Right lobe of liver (tissue), 6 donors: ENCODE results near the gene EML5. TPM values are rescaled to one million over a fixed set of nuclear protein-coding genes. Genes with fewer than 3 reads are reported as not detected.

Source experiments
- ATAC-seq, 4 donors: fragments of 200-7000 bp; cut with Tn5 transposase; one replicate each; pipeline ENCODE4 v1.9.1; 2020; ENCODE audit warnings: mild to moderate bottlenecking in 4 of 4, moderate library complexity in 4 of 4
- DNase-seq, 3 donors: peaks; one replicate each; pipeline ENCODE4 v3.0.0-alpha.2; 2020
- H3K27ac ChIP-seq, 3 donors: fragments of 200-600 bp; one replicate each; pipeline ENCODE4 v1.8.0; 2022
- H3K27me3 ChIP-seq, 2 donors: fragments of 200-600 bp; one replicate each; pipeline ENCODE4 v1.8.0; 2022
- H3K36me3 ChIP-seq, 4 donors: fragments of 200-600 bp; sonication (generic) in 1 of 4; one replicate each; pipeline versions ENCODE4 v1.5.1 to v1.8.0; 2017 to 2022; ENCODE audit warnings: control low read depth in 1 of 4
- H3K4me1 ChIP-seq, 4 donors: fragments of 200-600 bp; sonication (generic) in 1 of 4; one replicate each; pipeline versions ENCODE4 v1.5.1 to v1.8.0; 2017 to 2022; ENCODE audit warnings: control low read depth in 1 of 4
- H3K4me3 ChIP-seq, 3 donors: fragments of 200-600 bp; one replicate each; pipeline ENCODE4 v1.8.0; 2022
- H3K9me3 ChIP-seq, 4 donors: fragments of 200-600 bp; sonication (generic) in 1 of 4; one replicate each; pipeline versions ENCODE4 v1.5.1 to v1.8.0; 2017 to 2022; ENCODE audit warnings: control low read depth in 1 of 4
- CTCF ChIP-seq, 4 donors: fragments of 200-600 bp in 3 of 4; fragments of 450-650 bp in 1 of 4; IDR thresholded peaks; one replicate each; pipeline versions ENCODE4 v1.5.1 to v1.8.0; 2016 to 2022; ENCODE audit warnings: antibody characterized with exemption in 4 of 4, mild to moderate bottlenecking in 2 of 4
- POLR2A ChIP-seq: fragments of 450-650 bp; IDR thresholded peaks from one replicate; pipeline ENCODE4 v1.6.1; 2017; ENCODE audit warnings: antibody characterized with exemption, mild to moderate bottlenecking
- WGBS: methylation state at CpG from one replicate; pipeline ENCODE4 v1.1.6; 2018; ENCODE audit warnings: low coverage, low lambda C conversion rate; ENCODE audit not compliant: insufficient coverage; ENCODE audit errors: missing lambda C conversion rate; 5-methylcytosine and 5-hydroxymethylcytosine counted together
- intact Hi-C, 2 donors: fragments of 100-400 bp; cut with DNase I; formaldehyde crosslinking; loops; one replicate each; pipeline versions ENCODE4 v1.11.2 to v1.14.1; 2022
- total RNA-seq, 6 experiments: library from RNA; depleted of rRNA in 2 of 6; stranded (reverse); fragments of >200 nt in 2 of 6; fragmentation: NEBNext Ultra II Directional in 3 of 6; extraction: Animal tissue kit (Norgen Biotek cat#: 25700) in 3 of 6; gene quantifications; one replicate each; pipeline versions ENCODE4 v1.1.0 to v1.2.4, GENCODE V29; 2016 to 2023
- donor health status: DM: no; HTN: yes; CAD: no.
- donor health status: DM: no; HTN: no; CAD: no.
- donor health status: DM: no; HTN: no; CAD: no.
- donor health status: DM: no; HTN: yes; CAD: no.
- donor health status: DM: no; HTN: yes; CAD: no.

The EML5 gene
- total RNA-seq, 6 experiments from 2014 or later: 0.07 to 1.7 (median 0.24) TPM

GRCh38 chr14:88628033-88628432, 164.7 kb downstream of the EML5 start:
- Histone ChIP-seq H3K4me1 (no peaks in the 10 kb centered on the region), H3K36me3 (no peaks in the 10 kb centered on the region), H3K4me3 (no peak overlapping the region), H3K27ac (no peak overlapping the region), H3K9me3 (no peaks in the 10 kb centered on the region), H3K27me3 (no peaks in the 10 kb centered on the region)
- ATAC-seq (no peak), DNase-seq (no peak)
- TF ChIP-seq CTCF (IDR thresholded peaks at IDR 0.05) (no peak), POLR2A (no peak)
- intact Hi-C loops: no loop called here

- ATAC-seq (no peak), DNase-seq (no peak)
- Histone ChIP-seq H3K27me3 (no peaks in the 10 kb centered on the region), H3K9me3 (no peaks in the 10 kb centered on the region), H3K27ac (no peak overlapping the region), H3K4me3 (no peak overlapping the region), H3K36me3 (no peaks in the 10 kb centered on the region), H3K4me1 (no peaks in the 10 kb centered on the region)
- 92% methylated on average over 3 of the region's 3 CpGs for WGBS
- intact Hi-C loops: no loop called here
- no peak for TF ChIP-seq CTCF (IDR thresholded peaks at IDR 0.05)
- no peak for TF ChIP-seq POLR2A
These were observed 167.1 kb downstream of the EML5 start for GRCh38 chr14:88625671-88626070.

GRCh38 chr14:88621100-88621499, 171.7 kb downstream of the EML5 start:
- Histone ChIP-seq H3K27me3 (no peaks in the 10 kb centered on the region), H3K9me3 (no peaks in the 10 kb centered on the region), H3K27ac (no peak overlapping the region), H3K4me3 (no peak overlapping the region), H3K4me1 (no peaks in the 10 kb centered on the region), H3K36me3 (no peaks in the 10 kb centered on the region)
- WGBS: 86% methylated on average over 2 of the region's 2 CpGs
- ATAC-seq (no peak), DNase-seq (no peak)
- intact Hi-C loops: no loop called here
- TF ChIP-seq CTCF (IDR thresholded peaks at IDR 0.05) (no peak), POLR2A (no peak)

GRCh38 chr14:88618476-88618875, 174.3 kb downstream of the EML5 start:
- ATAC-seq: no peak

More at GRCh38 chr14:88618476-88618875, 174.3 kb downstream of the EML5 start:
- no peak for DNase-seq
- TF ChIP-seq CTCF (IDR thresholded peaks at IDR 0.05): no peak
- no peak for TF ChIP-seq POLR2A
- intact Hi-C loops: no loop called here
- WGBS: 93% methylated on average over 4 of the region's 5 CpGs
- Histone ChIP-seq H3K9me3 (no peaks in the 10 kb centered on the region), H3K4me3 (no peak overlapping the region), H3K27ac (no peak overlapping the region), H3K4me1 (peaks cover 0 to 12% (median 4%) of the 10 kb centered on the region in 4 donors), H3K36me3 (no peaks in the 10 kb centered on the region), H3K27me3 (no peaks in the 10 kb centered on the region)
